H1 (cell line): ENCODE measurements around the gene VDAC2. TPM values are rescaled to one million over a fixed set of nuclear protein-coding genes. Genes with fewer than 3 reads are reported as not detected.

Experiments used
- CTCF ChIA-PET: fragments of 300-600 bp; sonication (Branson Sonifier 250); formaldehyde crosslinking; loops from one replicate; lab custom pipeline; 2021; ENCODE audit not compliant: partially characterized antibody; lab: Charles Lee
- POLR2A ChIA-PET: fragments of 300-600 bp; sonication (Branson Sonifier 250); formaldehyde crosslinking; loops from one replicate; lab custom pipeline; 2021; ENCODE audit warnings: inconsistent platforms; ENCODE audit not compliant: partially characterized antibody; lab: Charles Lee
- DNase-seq, 2 experiments: peaks; one replicate each; pipeline versions ENCODE4 v3.0.0 to v3.0.0-alpha.2; 2010 to 2022; ENCODE audit warnings: low spot score in 2 of 2, low read depth in 1 of 2, mixed read lengths in 1 of 2
- FAIRE-seq: peaks from 2 replicates; lab custom pipeline; 2011; peaks lifted over from hg19 to GRCh38; lab: Jason Lieb, UNC
- H2AFZ ChIP-seq: 2 replicates; pipeline ENCODE4 v1.8.1; 2012; ENCODE audit warnings: low read length, inconsistent platforms
- H2AK5ac ChIP-seq: 2 replicates; pipeline ENCODE4 v1.6.1; 2013; ENCODE audit warnings: low read depth, low read length
- H2BK120ac ChIP-seq: replicated peaks from 2 replicates; pipeline ENCODE3; 2013; ENCODE audit warnings: low read depth, low read length, inconsistent platforms
- H2BK12ac ChIP-seq: 2 replicates; pipeline ENCODE4 v1.6.1; 2013; ENCODE audit warnings: low read depth, low read length
- H2BK15ac ChIP-seq: 2 replicates; pipeline ENCODE4 v1.6.1; 2013; ENCODE audit warnings: low read length
- H2BK20ac ChIP-seq: 2 replicates; pipeline ENCODE4 v1.6.1; 2013; ENCODE audit warnings: low read length
- H2BK5ac ChIP-seq: 2 replicates; pipeline ENCODE4 v1.6.1; 2013; ENCODE audit warnings: low read depth, low read length
- H3K14ac ChIP-seq: 2 replicates; pipeline ENCODE4 v1.6.1; 2013; ENCODE audit warnings: inconsistent platforms; ENCODE audit not compliant: insufficient read length
- H3K18ac ChIP-seq: 2 replicates; pipeline ENCODE4 v1.6.1; 2013; ENCODE audit warnings: low read length; ENCODE audit errors: extremely low read depth
- H3K23ac ChIP-seq: 2 replicates; pipeline ENCODE4 v1.6.1; 2013; ENCODE audit warnings: inconsistent platforms; ENCODE audit not compliant: insufficient read length
- H3K23me2 ChIP-seq: 2 replicates; pipeline ENCODE4 v1.6.1; 2013; ENCODE audit warnings: low read depth, low read length
- H3K27ac ChIP-seq: 2 replicates; pipeline ENCODE4 v1.6.1; 2011; ENCODE audit warnings: low read depth, low read length, inconsistent platforms
- H3K27me3 ChIP-seq, 4 experiments: replicated peaks in 1 of 4; 1 replicate in 1 of 4; 2 replicates in 3 of 4; pipeline versions ENCODE4 v1.6.1 to v1.8.1; 2011 to 2013; ENCODE audit warnings: low read length in 3 of 4, mild to moderate bottlenecking in 3 of 4, inconsistent platforms in 2 of 4, mixed read lengths in 2 of 4, moderate library complexity in 1 of 4; ENCODE audit not compliant: control insufficient read depth in 3 of 4, insufficient read depth in 3 of 4; ENCODE audit errors: extremely low read depth in 1 of 4
- H3K36me3 ChIP-seq, 4 experiments: 2 replicates each; pipeline versions ENCODE4 v1.6.1 to v1.8.1; 2011 to 2013; ENCODE audit warnings: mild to moderate bottlenecking in 4 of 4, low read length in 3 of 4, moderate library complexity in 2 of 4, control low read depth in 1 of 4, inconsistent platforms in 1 of 4; ENCODE audit not compliant: insufficient read depth in 4 of 4, control insufficient read depth in 2 of 4
- H3K4ac ChIP-seq: replicated peaks from 2 replicates; pipeline ENCODE3; 2013; ENCODE audit warnings: low read length, low read depth, mixed read lengths, inconsistent platforms; ENCODE audit not compliant: insufficient read length
- H3K4me1 ChIP-seq, 4 experiments: replicated peaks in 1 of 4; 1 replicate in 1 of 4; 2 replicates in 3 of 4; pipeline versions ENCODE4 v1.6.1 to v1.8.1; 2011 to 2013; ENCODE audit warnings: low read length in 3 of 4, inconsistent platforms in 2 of 4, mixed read lengths in 1 of 4; ENCODE audit not compliant: insufficient read depth in 4 of 4, control insufficient read depth in 3 of 4
- H3K4me2 ChIP-seq, 2 experiments: 2 replicates each; pipeline versions ENCODE4 v1.6.1 to v1.8.1; 2011 to 2013; ENCODE audit warnings: low read depth in 2 of 2, low read length in 2 of 2, control low read depth in 1 of 2, inconsistent platforms in 1 of 2, mild to moderate bottlenecking in 1 of 2; ENCODE audit not compliant: insufficient read depth in 1 of 2
- H3K4me3 ChIP-seq, 4 experiments: fragments of 200-600, 300-600 bp in 1 of 4; sonication (generic), shearing (Covaris generic), sonication (Bioruptor Twin) in 1 of 4; 2 replicates each; pipeline versions ENCODE4 v1.5.1 to v1.8.1; 2011 to 2016; ENCODE audit warnings: low read length in 4 of 4, low read depth in 3 of 4, control low read depth in 2 of 4, inconsistent platforms in 2 of 4, mild to moderate bottlenecking in 2 of 4, mixed read lengths in 1 of 4, moderate library complexity in 1 of 4; ENCODE audit not compliant: insufficient read depth in 2 of 4; ENCODE audit errors: extremely low read depth in 1 of 4
- H3K56ac ChIP-seq: replicated peaks from 2 replicates; pipeline ENCODE3; 2013; ENCODE audit warnings: low read depth, mild to moderate bottlenecking, mixed read lengths, low read length, inconsistent platforms; ENCODE audit not compliant: insufficient read length
- H3K79me1 ChIP-seq: 2 replicates; pipeline ENCODE4 v1.6.1; 2013; ENCODE audit warnings: low read depth, low read length, control low read depth
- H3K79me2 ChIP-seq, 2 experiments: 2 replicates each; pipeline versions ENCODE4 v1.6.1 to v1.8.1; 2012 to 2013; ENCODE audit warnings: low read length in 2 of 2, mild to moderate bottlenecking in 2 of 2, inconsistent platforms in 1 of 2; ENCODE audit not compliant: insufficient read depth in 2 of 2, control insufficient read depth in 1 of 2
- H3K9ac ChIP-seq, 4 experiments: replicated peaks in 1 of 4; 1 replicate in 1 of 4; 2 replicates in 3 of 4; pipeline versions ENCODE4 v1.6.1 to v1.8.1; 2011 to 2013; ENCODE audit warnings: low read depth in 3 of 4, low read length in 3 of 4, control low read depth in 2 of 4, mild to moderate bottlenecking in 2 of 4, moderate library complexity in 2 of 4, inconsistent platforms in 1 of 4; ENCODE audit errors: extremely low read depth in 1 of 4
- H3K9me3 ChIP-seq, 2 experiments: 2 replicates each; pipeline versions ENCODE4 v1.6.1 to v1.8.1; 2012 to 2013; ENCODE audit warnings: mild to moderate bottlenecking in 2 of 2, moderate library complexity in 2 of 2, control low read depth in 1 of 2, inconsistent platforms in 1 of 2, low read depth in 1 of 2, low read length in 1 of 2, mixed read lengths in 1 of 2; ENCODE audit not compliant: insufficient read depth in 2 of 2
- H4K20me1 ChIP-seq, 2 experiments: replicated peaks in 1 of 2; 2 replicates each; pipeline versions ENCODE3 to v1.8.1; 2011 to 2013; ENCODE audit warnings: inconsistent platforms in 2 of 2, low read length in 2 of 2, mild to moderate bottlenecking in 1 of 2; ENCODE audit not compliant: insufficient read depth in 2 of 2, control insufficient read depth in 1 of 2
- H4K5ac ChIP-seq: 2 replicates; pipeline ENCODE4 v1.6.1; 2013; ENCODE audit warnings: low read length, low read depth, mixed read lengths, inconsistent platforms; ENCODE audit not compliant: insufficient read length
- H4K8ac ChIP-seq: 2 replicates; pipeline ENCODE4 v1.8.0; 2013; ENCODE audit warnings: mild to moderate bottlenecking, moderate library complexity, low read length, inconsistent platforms; ENCODE audit not compliant: insufficient read depth; ENCODE audit errors: extremely low read depth
- H4K91ac ChIP-seq: replicated peaks from 2 replicates; pipeline ENCODE3; 2013; ENCODE audit warnings: low read length, mixed read lengths, inconsistent platforms; ENCODE audit not compliant: insufficient read length
- CHD1 ChIP-seq: IDR thresholded peaks from 2 replicates; pipeline ENCODE4 v1.6.1; 2012; ENCODE audit warnings: low read depth, low read length, improper control_type of control experiment
- CREB1 ChIP-seq: IDR thresholded peaks from 2 replicates; pipeline ENCODE4 v1.6.1; 2012; ENCODE audit warnings: inconsistent platforms
- GTF2F1 ChIP-seq: IDR thresholded peaks from 2 replicates; pipeline ENCODE4 v1.6.1; 2012; ENCODE audit warnings: low read depth, low read length, improper control_type of control experiment, borderline replicate concordance
- JUND ChIP-seq: IDR thresholded peaks from 2 replicates; pipeline ENCODE4 v1.6.1; 2011; ENCODE audit warnings: mild to moderate bottlenecking, improper control_type of control experiment, low read length
- POLR2AphosphoS5 ChIP-seq: IDR thresholded peaks from 2 replicates; pipeline ENCODE4 v1.6.1; 2011; ENCODE audit warnings: low read depth, low read length
- SIX5 ChIP-seq: IDR thresholded peaks from 2 replicates; pipeline ENCODE4 v1.6.1; 2011; ENCODE audit warnings: mild to moderate bottlenecking, low read depth, low read length
- SP1 ChIP-seq: IDR thresholded peaks from 2 replicates; pipeline ENCODE4 v1.6.1; 2011; ENCODE audit warnings: low read depth, low read length
- TAF7 ChIP-seq: optimal IDR thresholded peaks from 2 replicates; pipeline ENCODE3; 2011; ENCODE audit warnings: low read depth, mild to moderate bottlenecking, inconsistent platforms, low read length, moderate library complexity, borderline replicate concordance
- USF2 ChIP-seq: IDR thresholded peaks from 2 replicates; pipeline ENCODE4 v1.6.1; 2011; ENCODE audit warnings: low read length, improper control_type of control experiment
- WGBS, 2 experiments: shearing (Covaris generic) in 1 of 2; methylation state at CpG; one replicate each; pipeline versions ENCODE4 v1.1.6 to v1.1.7; 2013 to 2015; ENCODE audit warnings: low lambda C conversion rate in 2 of 2, mixed read lengths in 2 of 2, inconsistent platforms in 1 of 2, low coverage in 1 of 2, missing lambda C conversion rate in 1 of 2; ENCODE audit not compliant: insufficient replicate concordance in 2 of 2, insufficient coverage in 1 of 2, insufficient read length in 1 of 2; ENCODE audit errors: extremely low coverage in 1 of 2, missing lambda C conversion rate in 1 of 2; 5-methylcytosine and 5-hydroxymethylcytosine counted together
- polyA plus RNA-seq, 7 experiments: library from polyadenylated mRNA; depleted of rRNA in 3 of 7; stranded (reverse) in 5 of 7; unstranded in 2 of 7; fragments of >200 nt in 5 of 7; fragments of 200-250 nt in 2 of 7; gene quantifications; 1 replicate in 5 of 7; 2 replicates in 1 of 7; 4 replicates in 1 of 7; pipeline versions ENCODE4 v1.2.1 to v1.2.3, GENCODE V29; 2011 to 2013; ENCODE audit warnings: missing spikeins in 2 of 7, mixed read lengths in 2 of 7
- total RNA-seq: library from RNA; stranded (reverse); fragmentation: NEBNext Ultra II Directional; extraction: Animal tissue kit (Norgen Biotek cat#: 25700); gene quantifications from 2 replicates; pipeline ENCODE4 v1.2.1, GENCODE V29; 2021
- TF ChIP-seq, protein P1 (sequence below): IDR thresholded peaks from 2 replicates; pipeline ENCODE4 v1.6.1; 2012; ENCODE audit warnings: inconsistent platforms

VDAC2 gene
- total and polyA plus RNA-seq, 2 of the 8 experiments (the other 6 are each of a cell fraction or from before 2014, with no cell fraction given) = 89.8 to 284 TPM

DNA sequence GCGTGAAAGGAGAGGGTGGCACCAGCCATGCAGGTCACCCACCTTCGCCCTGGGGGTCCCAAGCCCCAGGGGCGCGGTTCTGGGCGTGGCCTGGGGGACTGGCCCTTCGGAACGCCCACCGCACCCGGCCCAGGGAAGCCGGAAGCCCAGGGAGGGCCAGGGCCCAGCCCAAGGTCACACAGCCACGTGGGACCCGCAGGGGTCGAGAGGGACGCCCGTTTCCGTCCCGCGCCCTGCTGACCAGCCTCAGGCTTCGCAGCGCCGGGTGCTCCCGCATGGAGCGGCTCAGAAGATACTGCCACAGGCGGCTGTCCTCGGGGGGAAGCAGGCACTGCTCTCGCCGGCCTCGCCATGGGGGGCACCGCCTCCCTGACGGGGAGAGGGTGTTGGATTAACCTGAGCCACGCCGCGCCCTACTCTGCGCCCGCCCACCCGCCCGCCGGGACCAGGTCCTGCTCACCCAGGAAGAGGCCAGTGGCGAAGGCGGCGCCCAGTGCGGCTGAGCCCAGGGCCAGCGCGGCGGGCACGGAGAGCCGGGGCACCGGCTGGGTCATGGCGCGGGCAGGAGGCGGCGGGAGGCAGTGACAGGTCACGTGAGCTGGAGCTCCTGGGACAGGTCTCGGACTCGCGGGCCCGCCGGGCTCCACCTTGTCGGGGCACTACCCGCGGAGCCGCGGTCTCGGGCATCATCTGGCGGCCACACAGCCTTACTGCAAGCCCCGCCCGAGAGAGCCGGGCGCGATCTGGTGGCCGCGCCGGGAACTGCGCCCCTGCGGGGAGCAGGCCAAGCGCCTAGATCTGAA is 25.0 kb downstream of the VDAC2 start, which contains the start of gene COMTD1:
TSS of gene COMTD1 (minus strand) at position 583 of the 803 bp plus-strand sequence. CDS start at position 554, 29 bp downstream.
- Histone ChIP-seq H3K79me2 (no peaks in the 10 kb centered on the region), H3K4me1 (peaks cover 0 to 15% (median 10%) of the 10 kb centered on the region in 4 experiments; a peak in 6 of 7 replicates), H2BK12ac (no peak within 1 kb of the TSS), H2AK5ac (no peak within 1 kb of the TSS), H3K9ac (peak within 1 kb of the TSS in 3 of 4 experiments; percentile 16 to 71 (median 45); a peak in 4 of 7 replicates), H3K14ac (no peak within 1 kb of the TSS), H2AFZ (peak within 1 kb of the TSS; percentile 60; the same call in 1 of the 2 replicates), H4K20me1 (peaks cover 0 to 2% of the 10 kb centered on the region in 2 experiments), H3K9me3 (no peaks in the 10 kb centered on the region), H3K4me3 (peak within 1 kb of the TSS; percentile 26 to 70 (median 64)), H2BK20ac (no peak within 1 kb of the TSS), H3K4ac (no peak within 1 kb of the TSS), H2BK15ac (peak within 1 kb of the TSS; percentile 46; the same call in 1 of the 2 replicates), H3K27me3 (no peaks in the 10 kb centered on the region), H3K23me2 (peaks cover 13% of the 10 kb centered on the region; the same call in 1 of the 2 replicates), H2BK120ac (no peak within 1 kb of the TSS), H4K91ac (peak within 1 kb of the TSS; percentile 79), H3K23ac (no peak within 1 kb of the TSS), H3K36me3 (peaks cover 12 to 24% (median 13%) of the 10 kb centered on the region in 4 experiments), H3K18ac (peak within 1 kb of the TSS; percentile 93; the same call in 1 of the 2 replicates), H3K27ac (no peak within 1 kb of the TSS), H3K79me1 (no peaks in the 10 kb centered on the region), H3K4me2 (peak within 1 kb of the TSS; percentile 83 to 93), H3K56ac (peak within 1 kb of the TSS; percentile 55), H4K5ac (peak within 1 kb of the TSS; percentile 48), H4K8ac (peak within 1 kb of the TSS; percentile 76; the same call in 1 of the 2 replicates), H2BK5ac (peak within 1 kb of the TSS; percentile 93; the same call in 1 of the 2 replicates)
- CTCF ChIA-PET = interaction anchor here (0.6 to 18.9 kb wide), 26 partner anchors 11 to 1847 kb away, joined by 3 to 209 read pairs (median 5); partner anchors contain the start of genes SAMD8 and VDAC2
- DNase-seq = peak; percentile 91 to 98
- POLR2A ChIA-PET = interaction anchor here (1.3 to 27.6 kb wide), 5 partner anchors 15 to 408 kb away, joined by 3 to 801 read pairs (median 13); partner anchors contain the start of genes SAMD8 and VDAC2
- no peak for FAIRE-seq
- 1% methylated on average over 35 of the region's 76 CpGs; no CpG with 5 or more reads in 1 of the 2 experiments for WGBS, 2 experiments
- TF ChIP-seq GTF2F1 (no peak), JUND (peak; percentile 57), CREB1 (no peak; the same call in 1 of the 2 replicates), POLR2AphosphoS5 (no peak), TAF7 (peak; percentile 47), SIX5 (no peak), SP1 (no peak), USF2 (peak; percentile 89), CHD1 (no peak)
- TF ChIP-seq, protein P1, sequence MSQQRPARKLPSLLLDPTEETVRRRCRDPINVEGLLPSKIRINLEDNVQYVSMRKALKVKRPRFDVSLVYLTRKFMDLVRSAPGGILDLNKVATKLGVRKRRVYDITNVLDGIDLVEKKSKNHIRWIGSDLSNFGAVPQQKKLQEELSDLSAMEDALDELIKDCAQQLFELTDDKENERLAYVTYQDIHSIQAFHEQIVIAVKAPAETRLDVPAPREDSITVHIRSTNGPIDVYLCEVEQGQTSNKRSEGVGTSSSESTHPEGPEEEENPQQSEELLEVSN = peak; percentile 62
